PC-9 (cell line): ENCODE measurements around the gene FBXL12. TPM values are rescaled to one million over a fixed set of nuclear protein-coding genes. Genes with fewer than 3 reads are reported as not detected.

Experiments
- BruUV-seq: library from RNA; stranded (reverse); fragments of 400-500 nt; replicated peaks from 2 replicates; lab custom pipeline; 2021; lab: Mats Ljungman, UMichigan
- CTCF ChIA-PET: fragments of 300-600 bp; sonication (Branson Sonifier 250); formaldehyde crosslinking; loops from one replicate; lab custom pipeline; 2022; ENCODE audit warnings: antibody characterized with exemption; lab: Charles Lee
- POLR2A ChIA-PET: fragments of 300-600 bp; sonication (Branson Sonifier 250); formaldehyde crosslinking; loops from one replicate; lab custom pipeline; 2022; ENCODE audit warnings: antibody characterized with exemption; ENCODE audit not compliant: unreplicated experiment; lab: Charles Lee
- DNase-seq, 2 experiments: peaks; one replicate each; pipeline versions ENCODE4 v3.0.0 to v3.0.0-alpha.2; 2015 to 2022; ENCODE audit warnings: mixed read lengths in 1 of 2
- H2AFZ ChIP-seq: fragments of 200-600 bp; sonication (generic); 2 replicates; pipeline ENCODE4 v1.8.1; 2017; ENCODE audit warnings: antibody characterized with exemption
- H3F3A ChIP-seq: fragments of 200-600 bp; sonication (generic); 2 replicates; pipeline ENCODE4 v1.8.1; 2017; ENCODE audit warnings: antibody characterized with exemption, mild to moderate bottlenecking, low read depth; ENCODE audit not compliant: insufficient read depth
- H3K27ac ChIP-seq: fragments of 200-600 bp; sonication (generic); 2 replicates; pipeline ENCODE4 v1.6.1; 2016; ENCODE audit warnings: mixed run types
- H3K27me3 ChIP-seq: fragments of 200-600 bp; sonication (generic); 2 replicates; pipeline ENCODE4 v1.6.1; 2016; ENCODE audit warnings: low read depth, mixed run types; ENCODE audit not compliant: insufficient read depth
- H3K36me3 ChIP-seq: fragments of 200-600 bp; sonication (generic); 2 replicates; pipeline ENCODE4 v1.6.1; 2016; ENCODE audit warnings: low read depth, mixed run types
- H3K4me1 ChIP-seq: fragments of 200-600 bp; sonication (generic); replicated peaks from 2 replicates; pipeline ENCODE4 v1.6.1; 2016; ENCODE audit warnings: mixed run types; ENCODE audit not compliant: insufficient read depth
- H3K4me2 ChIP-seq: fragments of 200-600 bp; sonication (generic); 2 replicates; pipeline ENCODE4 v1.6.1; 2017; ENCODE audit warnings: mixed run types
- H3K4me3 ChIP-seq: fragments of 200-600 bp; sonication (generic); 2 replicates; pipeline ENCODE4 v1.6.1; 2016; ENCODE audit warnings: mixed run types
- H3K79me2 ChIP-seq: fragments of 200-600 bp; sonication (generic); 2 replicates; pipeline ENCODE4 v1.6.1; 2017; ENCODE audit warnings: low read depth, mixed run types
- H3K9me2 ChIP-seq: fragments of 200-600 bp; sonication (generic); 2 replicates; pipeline ENCODE4 v1.8.1; 2017; ENCODE audit warnings: mild to moderate bottlenecking; ENCODE audit not compliant: insufficient read depth
- H3K9me3 ChIP-seq: fragments of 200-600 bp; sonication (generic); 2 replicates; pipeline ENCODE4 v1.8.1; 2016; ENCODE audit warnings: low read depth; ENCODE audit not compliant: insufficient read depth
- H4K20me1 ChIP-seq: fragments of 200-600 bp; sonication (generic); 2 replicates; pipeline ENCODE4 v1.8.1; 2017; ENCODE audit not compliant: insufficient read depth
- EZH2 ChIP-seq: fragments of 200-600 bp; sonication (generic); IDR thresholded peaks from 2 replicates; pipeline ENCODE4 v1.8.0; 2017; ENCODE audit warnings: antibody characterized with exemption, low read depth
- intact Hi-C: fragments of 100-400 bp; cut with micrococcal nuclease; formaldehyde crosslinking; loops from one replicate; pipeline ENCODE4 v1.10.0; 2022; ENCODE audit not compliant: unreplicated experiment
- total RNA-seq: library from RNA; stranded (reverse); gene quantifications from 2 replicates; pipeline ENCODE4 v1.2.3, GENCODE V29; 2021
- TF ChIP-seq, protein P1 (sequence below): fragments of 200-600 bp; sonication (generic); conservative IDR thresholded peaks from 2 replicates; pipeline ENCODE4 v1.6.1; 2017; ENCODE audit warnings: mixed run types, antibody characterized with exemption, mild to moderate bottlenecking, moderate library complexity

FBXL12 gene
- total RNA-seq, 1 experiment from 2014 or later = 30.7 TPM

DNA sequence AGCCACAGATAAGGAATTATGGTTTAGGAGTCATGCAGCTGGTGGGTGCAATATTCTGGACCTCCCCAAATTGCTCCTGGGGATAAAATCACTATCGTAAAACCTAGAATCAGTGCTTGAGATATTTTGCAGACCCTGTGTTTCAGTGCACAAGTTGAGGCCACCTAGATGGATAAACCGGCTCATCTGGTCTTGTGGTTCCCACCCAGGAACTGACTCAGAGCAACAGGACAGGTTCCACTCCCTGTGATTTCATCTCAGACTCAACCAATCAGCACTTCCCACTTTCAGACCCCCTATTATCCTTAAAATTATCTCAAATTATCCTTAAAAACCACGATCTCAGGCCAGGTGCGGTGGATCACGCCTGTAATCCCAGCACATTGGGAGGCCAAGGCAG is 21.0 kb downstream of the FBXL12 start:
- Histone ChIP-seq H4K20me1 (no peaks in the 10 kb centered on the region), H2AFZ (no peak overlapping the region), H3K4me1 (peaks cover 29% of the 10 kb centered on the region), H3K9me3 (0 out of 2 replicates have a peak, but pooled peaks cover 3% of the 10 kb centered on the region), H3K27me3 (no peaks in the 10 kb centered on the region), H3K36me3 (no peaks in the 10 kb centered on the region), H3K79me2 (no peaks in the 10 kb centered on the region), H3K4me3 (peak overlapping the region; percentile 17; the same call in 1 of the 2 replicates), H3F3A (peaks cover 49% of the 10 kb centered on the region), H3K9me2 (no peaks in the 10 kb centered on the region), H3K4me2 (peak overlapping the region; percentile 53), H3K27ac (peak overlapping the region; percentile 38)
- TF ChIP-seq, protein P1, sequence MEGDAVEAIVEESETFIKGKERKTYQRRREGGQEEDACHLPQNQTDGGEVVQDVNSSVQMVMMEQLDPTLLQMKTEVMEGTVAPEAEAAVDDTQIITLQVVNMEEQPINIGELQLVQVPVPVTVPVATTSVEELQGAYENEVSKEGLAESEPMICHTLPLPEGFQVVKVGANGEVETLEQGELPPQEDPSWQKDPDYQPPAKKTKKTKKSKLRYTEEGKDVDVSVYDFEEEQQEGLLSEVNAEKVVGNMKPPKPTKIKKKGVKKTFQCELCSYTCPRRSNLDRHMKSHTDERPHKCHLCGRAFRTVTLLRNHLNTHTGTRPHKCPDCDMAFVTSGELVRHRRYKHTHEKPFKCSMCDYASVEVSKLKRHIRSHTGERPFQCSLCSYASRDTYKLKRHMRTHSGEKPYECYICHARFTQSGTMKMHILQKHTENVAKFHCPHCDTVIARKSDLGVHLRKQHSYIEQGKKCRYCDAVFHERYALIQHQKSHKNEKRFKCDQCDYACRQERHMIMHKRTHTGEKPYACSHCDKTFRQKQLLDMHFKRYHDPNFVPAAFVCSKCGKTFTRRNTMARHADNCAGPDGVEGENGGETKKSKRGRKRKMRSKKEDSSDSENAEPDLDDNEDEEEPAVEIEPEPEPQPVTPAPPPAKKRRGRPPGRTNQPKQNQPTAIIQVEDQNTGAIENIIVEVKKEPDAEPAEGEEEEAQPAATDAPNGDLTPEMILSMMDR = no peak
- TF ChIP-seq EZH2 = no peak
- POLR2A ChIA-PET = no interaction called here
- no TSS peak for BruUV-seq
- DNase-seq = peak; percentile 38 to 82
- intact Hi-C loops = loop anchor here (10.0 kb wide), 1 partner anchor 483 kb away; no protein-coding TSS in a partner anchor
- CTCF ChIA-PET = no interaction called here

DNA sequence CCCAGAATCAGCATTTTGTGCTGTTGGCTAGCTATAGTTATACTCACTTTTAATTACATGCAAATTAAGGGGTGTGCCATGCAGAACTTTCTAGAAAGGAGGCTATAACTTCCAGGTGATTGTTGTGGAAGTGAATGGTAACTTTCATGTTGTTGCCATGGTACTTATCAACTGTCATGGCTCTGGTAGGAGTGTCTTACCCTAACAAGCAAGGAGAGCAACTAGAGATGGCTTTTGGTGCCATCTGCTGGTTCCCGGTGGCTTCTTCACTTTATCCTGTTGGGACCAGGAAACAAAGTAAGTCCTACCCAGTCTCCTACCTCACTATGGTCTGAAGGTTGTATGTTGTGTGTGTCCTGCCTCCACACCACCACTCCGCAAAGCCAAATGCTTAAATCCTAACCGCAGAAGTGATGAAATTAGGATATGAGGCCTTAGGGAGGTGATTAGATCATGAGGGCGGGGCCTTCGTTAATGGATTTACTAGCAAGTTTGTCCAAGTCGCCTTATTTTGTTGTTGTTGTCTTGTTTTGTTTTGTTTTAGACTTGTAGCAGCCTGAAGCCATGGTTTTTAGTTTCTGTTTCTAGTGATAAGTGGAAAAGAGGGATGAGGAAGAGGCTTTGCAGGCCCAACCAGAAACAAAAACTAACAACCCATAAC is 22.6 kb downstream of the FBXL12 start:
- POLR2A ChIA-PET = no interaction called here
- no peak for TF ChIP-seq EZH2
- TF ChIP-seq, protein P1 = peak; percentile 90

GRCh38 chr19:9793071-9793591 is 25.7 kb downstream of the FBXL12 start:
- POLR2A ChIA-PET = interaction anchor here (0.5 kb wide), 1 partner anchor 30 kb away, joined by 4 read pairs; no protein-coding TSS in a partner anchor
- Histone ChIP-seq H2AFZ (no peak overlapping the region), H3K4me2 (peak overlapping the region; percentile 55; the same call in 1 of the 2 replicates), H3K9me2 (no peaks in the 10 kb centered on the region), H3K4me3 (peak overlapping the region; percentile 38; the same call in 1 of the 2 replicates), H3K27me3 (no peaks in the 10 kb centered on the region), H3K79me2 (no peaks in the 10 kb centered on the region), H3K27ac (no peak overlapping the region), H3K4me1 (peaks cover 32% of the 10 kb centered on the region), H3K9me3 (0 out of 2 replicates have a peak, but pooled peaks cover 3% of the 10 kb centered on the region), H3K36me3 (no peaks in the 10 kb centered on the region), H3F3A (peaks cover 38% of the 10 kb centered on the region; the same call in 1 of the 2 replicates), H4K20me1 (no peaks in the 10 kb centered on the region)
- intact Hi-C loops = loop anchor here (5.0 to 10.0 kb wide), 2 partner anchors 478 to 586 kb away; no protein-coding TSS in a partner anchor
- TSS peak; percentile 47 for BruUV-seq
- no peak for TF ChIP-seq EZH2
- TF ChIP-seq, protein P1 = no peak
- DNase-seq = no peak
- CTCF ChIA-PET = no interaction called here

More for the DNA sequence above, 22.6 kb downstream of the FBXL12 start:
- Histone ChIP-seq H4K20me1 (no peaks in the 10 kb centered on the region), H3K9me3 (0 out of 2 replicates have a peak, but pooled peaks cover 3% of the 10 kb centered on the region), H3K27ac (no peak overlapping the region), H3K27me3 (no peaks in the 10 kb centered on the region), H3K4me3 (no peak overlapping the region), H2AFZ (no peak overlapping the region), H3F3A (peaks cover 51% of the 10 kb centered on the region), H3K79me2 (no peaks in the 10 kb centered on the region), H3K4me2 (peak overlapping the region; percentile 53; the same call in 1 of the 2 replicates), H3K4me1 (peaks cover 31% of the 10 kb centered on the region), H3K36me3 (no peaks in the 10 kb centered on the region), H3K9me2 (no peaks in the 10 kb centered on the region)
- CTCF ChIA-PET = interaction anchor here (0.6 to 1.2 kb wide), 2 partner anchors 211 to 366 kb away, joined by 4 to 8 read pairs; partner anchors contain the start of gene ZNF121
- BruUV-seq = no TSS peak
- peak; percentile 75 to 93 for DNase-seq
- intact Hi-C loops = loop anchor here (1.0 to 10.0 kb wide), 4 partner anchors 170 to 660 kb away; no protein-coding TSS in a partner anchor
